ACC112 (cell line): ENCODE data around the gene SEMA5B.
A peak's percentile ranks its signal among the peaks of the same experiment; 100 is the strongest.

ENCODE experiments used
- H2AFZ ChIP-seq: fragments of 200-600 bp; sonication (generic); one replicate; pipeline ENCODE4 v1.6.0; 2017; ENCODE audit warnings: antibody characterized with exemption, low read length; ENCODE audit not compliant: unreplicated experiment
- H3K27ac ChIP-seq: fragments of 200-600 bp; sonication (generic); 2 replicates; pipeline ENCODE4 v1.5.1; 2014; ENCODE audit warnings: low read depth, mild to moderate bottlenecking, antibody characterized with exemption, low read length, moderate library complexity
- H3K27me3 ChIP-seq: fragments of 200-600 bp; sonication (generic); 2 replicates; pipeline ENCODE4 v1.6.1; 2014; ENCODE audit warnings: mild to moderate bottlenecking, antibody characterized with exemption, low read length, moderate library complexity, mixed read lengths; ENCODE audit not compliant: insufficient read depth
- H3K36me3 ChIP-seq: fragments of 200-600 bp; sonication (generic); 2 replicates; pipeline ENCODE4 v1.6.1; 2016; ENCODE audit warnings: mild to moderate bottlenecking, antibody characterized with exemption, low read length, moderate library complexity, mixed read lengths; ENCODE audit not compliant: insufficient read depth
- H3K4me1 ChIP-seq: fragments of 200-600 bp; sonication (generic); one replicate; pipeline ENCODE4 v1.6.1; 2016; ENCODE audit warnings: low read length, mixed read lengths; ENCODE audit not compliant: insufficient read depth, unreplicated experiment, control insufficient read depth
- H3K4me3 ChIP-seq: fragments of 200-600 bp; sonication (generic); 2 replicates; pipeline ENCODE4 v1.5.1; 2014; ENCODE audit warnings: mild to moderate bottlenecking, low read depth, low read length
- H3K79me2 ChIP-seq: fragments of 200-600 bp; sonication (generic); one replicate; pipeline ENCODE4 v1.6.0; 2016; ENCODE audit warnings: low read length; ENCODE audit not compliant: control insufficient read depth, unreplicated experiment, insufficient read depth

Gene SEMA5B

DNA sequence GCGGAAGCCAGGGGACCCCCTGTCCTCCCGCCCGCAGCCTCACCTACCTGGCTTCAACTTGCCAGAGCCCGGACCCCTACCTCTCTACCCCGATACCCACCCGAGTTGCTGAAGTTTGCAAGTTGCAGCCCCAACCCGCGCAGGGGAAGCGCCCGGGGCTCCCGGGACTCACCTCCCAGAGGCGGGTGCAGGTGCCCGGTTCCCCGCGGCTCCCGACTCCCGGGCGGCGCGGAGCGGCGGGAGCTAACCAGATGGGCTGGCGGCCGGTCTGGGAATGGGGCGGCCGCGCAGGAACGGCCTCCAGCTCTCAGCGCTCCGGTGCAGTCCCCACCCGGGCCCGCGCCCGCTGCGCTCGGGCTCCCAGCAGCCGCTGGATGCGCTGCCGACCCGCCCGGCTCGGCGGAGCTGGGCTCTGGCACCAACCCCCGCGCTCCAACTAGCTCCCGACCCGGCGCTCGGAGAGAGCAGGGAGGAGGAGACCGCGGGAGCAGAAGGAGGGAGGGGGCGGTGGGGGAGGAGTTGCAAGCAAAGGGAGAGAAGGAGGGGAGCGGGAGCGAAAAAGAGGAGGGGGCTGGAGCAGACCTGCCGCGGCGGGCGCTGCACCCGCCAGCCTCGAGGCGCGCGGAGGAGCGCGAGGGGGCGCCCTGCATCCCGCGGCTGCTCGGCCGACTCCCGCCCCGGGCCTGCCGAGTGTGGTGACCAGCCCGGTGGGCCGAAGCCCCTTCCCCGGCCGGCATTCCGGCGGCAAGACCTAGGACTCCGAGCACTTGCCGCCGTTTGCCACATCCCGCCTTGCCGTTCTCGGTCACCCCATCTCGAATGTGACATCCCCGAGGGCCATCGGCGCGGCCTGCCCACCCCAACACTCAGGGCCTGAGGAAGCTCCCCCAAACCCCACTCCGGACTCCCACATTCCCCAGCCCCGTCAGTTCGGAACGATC is at the start of gene SEMA5B:
TSS of gene SEMA5B (minus strand) at position 472 of the 941 bp plus-strand sequence. CDS start 66,500 bp downstream, outside the sequence.
- Histone ChIP-seq H3K79me2 (no peaks in the 10 kb centered on the region), H3K27ac (no peak within 1 kb of the TSS), H3K36me3 (no peaks in the 10 kb centered on the region), H3K4me1 (peaks cover 8% of the 10 kb centered on the region), H3K4me3 (peak within 1 kb of the TSS; percentile 73), H3K27me3 (peaks cover 93% of the 10 kb centered on the region), H2AFZ (peak within 1 kb of the TSS; percentile 73)

GRCh38 chr3:123076496-123077418 is 49.2 kb upstream of the SEMA5B start:
- H3K79me2 ChIP-seq: peaks cover 86% of the 10 kb centered on the region
- no peak overlapping the region for H3K4me3 ChIP-seq
- no peak overlapping the region for H3K27ac ChIP-seq
- H3K36me3 ChIP-seq: no peaks in the 10 kb centered on the region
- no peaks in the 10 kb centered on the region for H3K27me3 ChIP-seq
- H3K4me1 ChIP-seq: peaks cover 45% of the 10 kb centered on the region
- no peak overlapping the region for H2AFZ ChIP-seq

- no peak overlapping the region for H3K27ac ChIP-seq
- H2AFZ ChIP-seq: no peak overlapping the region
- H3K27me3 ChIP-seq: no peaks in the 10 kb centered on the region
- H3K79me2 ChIP-seq: peaks cover 86% of the 10 kb centered on the region
- H3K36me3 ChIP-seq: no peaks in the 10 kb centered on the region
- peaks cover 45% of the 10 kb centered on the region for H3K4me1 ChIP-seq
- no peak overlapping the region for H3K4me3 ChIP-seq
Measured at GRCh38 chr3:123076112-123076495, 48.5 kb upstream of the SEMA5B start.

DNA sequence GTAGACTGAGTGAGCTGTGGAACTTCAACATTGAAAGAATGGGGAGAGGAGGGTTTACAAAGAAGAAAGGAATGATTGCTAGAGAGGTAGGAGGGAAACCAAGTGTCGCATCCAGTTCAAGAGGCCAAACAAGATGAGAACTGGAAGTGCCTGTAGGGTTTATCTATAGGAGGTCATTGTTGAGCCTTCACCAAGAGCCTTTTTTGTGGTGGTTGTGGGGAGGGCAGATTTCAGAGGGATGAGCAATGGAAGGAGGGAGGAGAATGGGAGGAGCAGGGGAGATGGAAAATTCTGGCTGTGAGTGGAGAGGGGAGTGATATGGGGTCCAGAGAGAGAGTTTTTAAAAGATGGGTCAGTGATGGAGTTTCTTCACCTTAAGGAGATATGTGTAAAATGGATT is 47.8 kb upstream of the SEMA5B start:
- H3K27ac ChIP-seq: no peak overlapping the region

GRCh38 chr3:123072564-123072963 is 45.0 kb upstream of the SEMA5B start:
- H3K27ac ChIP-seq: no peak overlapping the region
- H3K27me3 ChIP-seq: no peaks in the 10 kb centered on the region
- H3K4me1 ChIP-seq: peaks cover 32% of the 10 kb centered on the region
- no peaks in the 10 kb centered on the region for H3K36me3 ChIP-seq
- no peak overlapping the region for H2AFZ ChIP-seq
- no peak overlapping the region for H3K4me3 ChIP-seq
- peaks cover 94% of the 10 kb centered on the region for H3K79me2 ChIP-seq

More for the DNA sequence above, 47.8 kb upstream of the SEMA5B start:
- Histone ChIP-seq H3K27me3 (no peaks in the 10 kb centered on the region), H3K4me3 (no peak overlapping the region), H2AFZ (no peak overlapping the region), H3K79me2 (peaks cover 85% of the 10 kb centered on the region), H3K36me3 (no peaks in the 10 kb centered on the region), H3K4me1 (peaks cover 38% of the 10 kb centered on the region)

GRCh38 chr3:123072152-123072551 is 44.6 kb upstream of the SEMA5B start:
- H3K79me2 ChIP-seq: peaks cover 94% of the 10 kb centered on the region
- no peak overlapping the region for H3K4me3 ChIP-seq
- peaks cover 32% of the 10 kb centered on the region for H3K4me1 ChIP-seq
- H3K27ac ChIP-seq: no peak overlapping the region
- no peaks in the 10 kb centered on the region for H3K27me3 ChIP-seq
- no peaks in the 10 kb centered on the region for H3K36me3 ChIP-seq
- no peak overlapping the region for H2AFZ ChIP-seq

- Histone ChIP-seq H3K27me3 (no peaks in the 10 kb centered on the region), H2AFZ (no peak overlapping the region), H3K27ac (no peak overlapping the region)
Measured at GRCh38 chr3:123071581-123071980, 44.0 kb upstream of the SEMA5B start.

DNA sequence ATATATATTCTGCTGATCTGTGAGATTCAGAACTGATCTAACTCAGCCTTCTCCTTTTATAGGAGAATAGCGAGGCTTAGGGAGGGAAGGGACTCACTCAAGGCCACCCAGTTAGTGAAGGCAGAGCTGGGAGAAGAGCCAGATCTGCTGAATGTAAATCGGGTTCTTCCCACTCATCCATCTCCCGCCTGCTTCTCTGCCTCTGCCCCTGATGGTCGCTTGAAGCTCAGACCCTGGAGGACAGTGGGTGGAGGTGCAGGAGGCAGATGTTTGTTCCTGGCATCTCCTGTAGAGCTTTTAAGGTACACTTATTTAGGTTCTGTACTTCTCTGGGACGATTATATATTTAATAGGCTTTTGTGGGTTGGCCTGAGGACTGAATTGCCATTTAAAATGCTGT is 43.6 kb upstream of the SEMA5B start:
- Histone ChIP-seq H3K27ac (no peak overlapping the region), H3K27me3 (no peaks in the 10 kb centered on the region), H3K36me3 (no peaks in the 10 kb centered on the region), H3K79me2 (peaks cover 86% of the 10 kb centered on the region), H2AFZ (no peak overlapping the region), H3K4me1 (peaks cover 29% of the 10 kb centered on the region), H3K4me3 (no peak overlapping the region)

More at GRCh38 chr3:123071581-123071980, 44.0 kb upstream of the SEMA5B start:
- Histone ChIP-seq H3K79me2 (peaks cover 90% of the 10 kb centered on the region), H3K4me3 (no peak overlapping the region), H3K36me3 (no peaks in the 10 kb centered on the region), H3K4me1 (peaks cover 28% of the 10 kb centered on the region)

- Histone ChIP-seq H3K79me2 (peaks cover 80% of the 10 kb centered on the region), H3K4me3 (no peak overlapping the region), H3K4me1 (peaks cover 31% of the 10 kb centered on the region)
Measured at GRCh38 chr3:123070510-123070909, 42.9 kb upstream of the SEMA5B start.

GRCh38 chr3:123068601-123069381 is 41.2 kb upstream of the SEMA5B start:
- peaks cover 66% of the 10 kb centered on the region for H3K79me2 ChIP-seq
- H2AFZ ChIP-seq: no peak overlapping the region
- H3K27ac ChIP-seq: no peak overlapping the region
- no peaks in the 10 kb centered on the region for H3K36me3 ChIP-seq
- H3K4me3 ChIP-seq: peak overlapping the region; percentile 95
- no peaks in the 10 kb centered on the region for H3K27me3 ChIP-seq
- H3K4me1 ChIP-seq: peaks cover 33% of the 10 kb centered on the region

More at GRCh38 chr3:123070510-123070909, 42.9 kb upstream of the SEMA5B start:
- Histone ChIP-seq H3K27ac (no peak overlapping the region), H2AFZ (no peak overlapping the region), H3K36me3 (no peaks in the 10 kb centered on the region), H3K27me3 (no peaks in the 10 kb centered on the region)
